CD4-positive, alpha-beta T cell treated with Interleukin-6 at 100 ng/mL for 8 hours (primary cell): ENCODE results near the gene CLEC16A.

Experiments
- DNase-seq: peaks from one replicate; pipeline ENCODE4 v3.0.0-alpha.2; 2020; ENCODE audit warnings: mixed read lengths, low spot score

CLEC16A gene

DNA sequence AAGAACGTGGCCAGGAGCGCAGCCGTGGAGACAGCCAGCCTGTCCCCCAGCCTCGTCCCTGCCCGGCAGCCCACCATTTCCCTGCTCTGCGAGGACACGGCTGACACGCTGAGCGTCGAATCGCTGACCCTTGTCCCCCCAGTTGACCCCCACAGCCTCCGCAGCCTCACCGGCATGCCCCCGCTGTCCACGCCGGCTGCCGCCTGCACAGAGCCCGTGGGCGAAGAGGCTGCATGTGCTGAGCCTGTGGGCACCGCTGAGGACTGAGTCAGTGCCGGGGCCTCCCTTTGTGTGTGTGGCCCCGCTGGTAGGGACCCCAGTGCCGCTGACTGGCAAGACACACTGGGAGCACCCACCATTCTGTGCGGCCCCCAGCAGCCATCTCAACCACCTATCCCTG, 234.1 kb downstream of the CLEC16A start:
- no peak for DNase-seq

DNA sequence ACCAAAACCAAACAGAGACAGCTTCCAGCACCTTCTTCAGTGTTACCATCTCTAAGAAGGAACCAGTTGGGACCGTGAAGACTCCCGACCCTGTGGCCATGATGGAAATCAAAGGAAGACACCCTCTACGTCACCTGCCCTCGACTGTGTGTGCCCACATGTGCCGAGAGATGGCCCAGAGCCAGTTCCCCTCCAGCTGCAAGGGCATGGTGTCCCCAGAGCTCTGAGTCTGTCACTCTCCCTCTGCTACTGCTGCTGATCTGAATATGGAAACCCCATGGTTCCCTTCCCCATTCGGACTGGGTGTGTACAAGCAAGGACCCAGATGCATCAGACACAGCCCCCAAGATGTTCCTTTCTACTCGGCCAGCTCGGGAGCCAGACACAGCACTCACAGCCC, 235.2 kb downstream of the CLEC16A start:
- no peak for DNase-seq

DNA sequence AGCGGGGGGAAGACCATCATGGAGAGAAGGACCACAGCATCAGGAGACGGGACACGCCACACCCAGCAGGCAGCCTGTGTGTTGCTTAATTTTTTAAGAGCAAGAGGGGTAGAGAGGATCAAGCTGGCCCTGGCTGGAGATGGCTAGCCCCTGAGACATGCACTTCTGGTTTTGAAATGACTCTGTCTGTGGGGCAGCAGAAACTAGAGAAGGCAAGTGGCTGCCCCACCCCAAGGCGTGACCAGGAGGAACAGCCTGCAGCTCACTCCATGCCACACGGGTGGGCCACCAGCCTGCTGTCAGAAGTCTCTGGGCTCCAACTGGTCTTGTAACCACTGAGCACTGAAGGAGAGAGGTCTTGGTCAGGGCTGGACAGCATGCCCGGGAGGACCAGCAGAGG, 236.1 kb downstream of the CLEC16A start:
- DNase-seq = no peak

DNA sequence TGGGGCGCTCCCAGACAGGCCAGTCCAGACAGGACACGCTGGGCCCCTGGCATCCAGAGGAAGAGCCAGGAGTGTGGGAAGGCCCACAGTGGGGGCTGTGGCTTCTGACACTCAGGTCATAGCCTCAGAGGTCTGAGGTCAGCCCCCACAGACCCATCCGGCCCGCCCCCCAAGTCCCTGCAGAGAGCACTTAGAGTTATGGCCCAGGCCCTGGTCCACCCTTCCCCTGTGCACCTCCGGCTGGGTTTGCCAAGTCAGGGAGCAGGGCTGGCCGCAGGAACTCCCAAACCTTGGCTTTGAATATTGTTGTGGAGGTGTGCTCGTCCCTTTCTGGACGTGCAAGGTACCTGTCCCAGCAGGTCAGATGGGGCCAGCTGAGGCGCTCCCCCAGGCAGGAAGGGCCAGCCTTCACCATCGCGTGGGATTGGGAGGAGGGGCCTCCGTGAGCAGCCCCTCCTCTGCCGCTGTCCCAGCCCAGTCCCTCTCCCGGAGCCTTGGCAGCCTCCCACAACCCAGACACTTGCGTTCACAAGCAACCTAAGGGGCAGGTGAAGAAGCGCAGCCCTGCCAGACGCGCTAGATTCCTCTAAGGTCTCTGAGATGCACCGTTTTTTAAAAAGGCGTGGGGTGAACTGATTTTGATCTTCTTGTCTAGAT, 237.0 kb downstream of the CLEC16A start:
- no peak for DNase-seq

DNA sequence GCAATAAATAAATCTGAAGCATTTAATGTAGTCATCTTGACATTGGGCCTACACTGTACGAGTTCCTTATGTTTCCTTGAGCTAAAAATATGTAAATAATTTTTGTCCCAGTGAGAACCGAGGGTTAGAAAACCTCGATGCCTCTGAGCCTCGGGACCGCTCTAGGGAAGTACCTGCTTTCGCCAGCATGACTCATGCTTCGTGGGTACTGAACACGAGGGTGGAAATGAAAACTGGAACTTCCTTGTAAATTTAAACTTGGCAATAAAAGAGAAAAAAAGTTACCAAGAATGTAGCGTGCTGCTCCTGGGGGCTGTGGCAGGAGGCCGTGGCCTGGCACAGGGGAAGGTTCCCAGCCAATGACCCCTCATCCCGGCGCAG, 237.5 kb downstream of the CLEC16A start:
- DNase-seq = peak; percentile 12

DNA sequence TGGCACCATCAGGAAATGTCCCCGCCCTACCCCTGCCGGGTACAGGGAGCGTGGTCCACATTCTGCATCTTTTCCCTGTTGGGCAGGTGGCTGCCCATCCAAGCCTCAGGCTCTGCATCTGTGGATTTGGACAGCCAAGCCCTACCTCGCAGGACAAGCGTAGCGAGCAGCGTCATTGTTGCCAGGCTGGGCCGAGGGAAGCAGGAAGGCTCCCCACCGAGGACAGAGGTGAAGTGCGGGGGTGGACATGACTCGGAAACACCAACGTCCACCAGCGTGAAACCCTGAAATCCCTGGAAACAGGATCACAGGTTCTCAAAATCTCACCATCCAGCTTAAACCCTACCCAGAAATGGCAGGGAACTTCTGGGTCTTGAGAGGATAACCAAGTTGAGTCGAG, 238.0 kb downstream of the CLEC16A start:
- DNase-seq = no peak

DNA sequence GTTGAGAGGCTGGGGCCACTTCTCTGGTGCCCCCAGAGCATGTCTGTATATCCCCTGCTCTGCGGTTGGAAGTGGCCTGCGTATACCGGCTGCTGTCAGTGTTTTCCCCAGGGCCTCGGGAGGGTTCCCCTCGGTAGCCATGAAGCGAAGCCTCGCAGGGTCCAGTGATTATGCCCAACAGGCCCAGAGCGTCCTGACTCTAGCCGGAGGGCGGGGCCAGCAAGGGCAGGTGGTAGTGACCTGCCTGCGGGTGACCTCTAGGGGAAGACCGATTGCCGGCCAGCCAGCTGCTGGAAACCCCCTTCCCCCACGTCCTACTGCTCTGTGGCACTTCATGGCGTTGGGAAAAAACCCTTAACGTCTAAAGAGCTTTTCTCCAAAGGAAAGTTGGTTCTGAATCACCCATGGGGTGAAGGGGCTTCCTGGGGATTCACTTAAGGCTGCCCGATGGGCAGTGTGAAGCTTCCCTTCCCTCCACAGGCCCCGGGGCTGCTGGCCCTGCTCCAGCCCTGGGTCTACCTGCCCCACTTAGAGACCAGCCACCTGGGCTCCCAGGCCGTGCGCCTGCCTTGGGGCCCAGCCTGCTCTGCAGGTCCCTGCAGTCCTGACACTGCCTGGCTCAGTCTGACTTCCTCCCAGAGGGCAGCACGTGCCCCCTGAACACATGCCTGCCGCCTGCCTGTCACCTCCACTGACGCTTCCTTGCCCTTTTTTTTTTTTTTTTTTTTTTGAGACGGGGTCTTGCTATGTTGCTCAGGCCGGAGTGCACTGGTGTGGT, 238.9 kb downstream of the CLEC16A start:
- no peak for DNase-seq

DNA sequence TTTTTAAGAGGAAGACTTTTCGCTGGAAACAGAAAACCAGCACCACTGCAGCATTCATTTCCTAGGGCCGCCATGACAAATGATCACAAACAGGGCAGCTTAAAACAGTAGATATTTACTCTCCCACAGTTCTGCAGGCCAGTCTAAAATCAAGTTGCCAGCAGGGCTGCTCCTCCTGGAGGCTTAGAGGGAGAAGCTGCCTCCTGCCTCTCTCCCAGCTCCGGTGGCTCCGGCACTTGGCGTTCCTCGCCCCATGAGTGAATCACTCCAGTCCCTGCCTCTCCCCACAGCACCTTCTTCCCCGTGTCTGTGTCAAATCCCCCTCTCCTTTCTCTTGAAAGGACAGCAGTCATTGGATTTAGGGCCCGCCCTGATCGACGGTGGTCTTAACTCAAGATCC, 239.6 kb downstream of the CLEC16A start:
- no peak for DNase-seq

DNA sequence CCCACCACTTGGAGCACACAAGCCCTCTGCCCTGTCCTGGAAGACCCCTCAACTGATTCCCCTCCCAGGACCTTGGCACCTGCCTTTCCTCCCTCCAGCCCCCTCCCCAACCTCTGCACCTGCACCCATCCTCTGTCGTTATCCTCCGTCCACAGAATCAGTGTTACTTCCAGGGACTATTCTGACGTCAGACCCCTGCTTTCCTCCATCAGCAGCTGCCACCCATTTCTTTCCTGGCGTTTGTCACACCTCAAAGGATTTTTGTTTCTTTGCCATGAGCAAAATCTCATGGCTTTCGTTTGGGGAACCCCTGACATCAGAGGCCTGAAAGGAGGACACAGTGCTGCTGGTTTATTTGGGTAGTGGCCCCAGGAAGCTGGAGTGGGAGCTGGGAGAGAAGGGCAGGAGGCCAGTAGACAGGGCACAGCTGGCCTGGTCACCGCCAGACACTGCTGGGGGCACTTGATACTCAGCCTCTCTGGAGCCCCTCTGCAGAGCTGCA, 243.2 kb downstream of the CLEC16A start:
- DNase-seq = no peak

DNA sequence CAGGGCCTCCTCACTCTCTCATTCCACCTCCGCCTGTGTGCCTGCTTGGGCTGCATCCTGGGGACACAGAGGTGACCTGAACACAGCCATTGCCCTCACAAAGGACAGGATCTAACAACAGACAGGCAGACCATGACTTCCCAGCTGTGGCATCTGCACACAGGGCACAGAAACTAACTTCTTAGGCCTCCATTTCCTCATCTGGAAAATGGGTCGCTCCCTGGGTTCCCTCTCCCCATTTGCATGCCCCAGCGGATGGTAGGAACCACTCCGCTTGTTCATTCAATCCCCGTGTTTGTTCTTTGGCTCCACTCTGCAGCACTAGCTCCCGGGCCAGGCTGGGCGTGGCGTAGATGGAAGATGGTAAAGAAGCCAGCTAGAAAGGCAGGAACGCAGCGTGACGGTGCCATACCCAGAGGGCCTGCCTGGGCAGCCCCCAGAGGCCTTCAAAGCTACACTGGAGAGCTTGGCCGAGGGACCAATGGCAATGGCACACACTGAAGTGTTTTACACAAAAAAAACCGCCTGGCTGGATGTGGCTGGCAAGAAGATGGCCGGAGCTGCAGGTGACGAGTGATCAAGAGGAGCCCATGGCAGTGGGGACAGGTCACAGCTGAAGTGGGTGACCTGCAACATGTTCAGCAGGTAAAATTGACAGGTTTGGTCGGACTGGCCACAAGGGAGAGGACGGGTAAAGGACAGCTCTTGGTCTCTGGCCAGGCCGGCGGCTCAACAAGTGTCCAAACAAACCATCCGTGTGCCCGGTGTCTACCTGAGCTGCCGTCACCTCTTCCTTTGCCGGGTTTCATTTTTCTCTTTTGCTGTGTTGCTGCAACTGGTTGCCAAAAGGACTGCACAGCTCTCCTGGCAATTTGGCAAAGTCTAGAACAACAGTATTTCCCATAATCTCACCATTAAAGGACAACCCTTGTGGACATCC, 244.7 kb downstream of the CLEC16A start:
- no peak for DNase-seq

DNA sequence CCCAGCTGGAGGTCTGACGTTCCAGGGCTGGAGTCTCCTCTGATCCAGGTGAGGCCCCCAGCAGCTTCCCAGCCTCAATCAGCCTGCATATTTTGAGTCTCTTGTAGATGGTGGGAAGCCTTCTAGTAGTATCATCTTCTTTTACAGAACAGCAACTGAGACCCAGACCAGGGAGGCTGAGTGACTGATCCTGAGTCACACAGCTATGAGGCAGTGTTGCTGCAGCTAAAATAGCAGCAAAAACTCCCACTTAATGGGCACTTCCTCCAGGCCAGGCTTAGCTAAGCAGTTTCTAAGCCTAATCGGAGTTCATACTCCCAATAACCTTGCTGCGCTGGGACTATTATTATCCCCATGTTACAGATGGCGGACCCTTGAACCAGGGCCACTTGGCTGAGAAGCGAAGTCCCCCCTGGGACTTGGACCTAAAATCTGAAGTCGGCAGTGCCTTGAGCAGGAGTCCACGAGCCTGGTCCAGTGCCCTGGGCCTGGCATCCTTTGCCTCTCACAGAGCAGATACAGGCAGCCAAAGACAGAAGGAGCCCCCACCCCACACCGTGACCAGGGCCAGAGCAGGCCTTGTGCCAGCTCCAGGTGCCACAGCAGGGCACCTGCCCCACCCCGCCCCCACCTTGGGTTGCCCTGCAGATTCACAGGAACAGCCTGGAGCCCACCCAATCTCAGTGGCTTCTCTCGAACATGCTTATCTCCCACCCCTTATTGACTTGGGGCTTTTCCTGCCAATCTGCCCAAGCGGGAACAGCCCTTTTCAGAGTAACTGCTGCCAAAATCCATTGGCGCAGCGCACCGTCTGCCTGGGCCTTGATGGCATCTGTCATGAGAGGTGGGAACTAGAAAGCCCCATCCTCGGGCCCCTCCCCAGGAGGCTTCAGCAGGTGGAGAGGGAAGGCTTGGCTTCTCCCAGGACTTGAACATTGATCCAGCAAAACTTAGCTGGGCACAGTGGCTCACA, 246.5 kb downstream of the CLEC16A start:
- no peak for DNase-seq

DNA sequence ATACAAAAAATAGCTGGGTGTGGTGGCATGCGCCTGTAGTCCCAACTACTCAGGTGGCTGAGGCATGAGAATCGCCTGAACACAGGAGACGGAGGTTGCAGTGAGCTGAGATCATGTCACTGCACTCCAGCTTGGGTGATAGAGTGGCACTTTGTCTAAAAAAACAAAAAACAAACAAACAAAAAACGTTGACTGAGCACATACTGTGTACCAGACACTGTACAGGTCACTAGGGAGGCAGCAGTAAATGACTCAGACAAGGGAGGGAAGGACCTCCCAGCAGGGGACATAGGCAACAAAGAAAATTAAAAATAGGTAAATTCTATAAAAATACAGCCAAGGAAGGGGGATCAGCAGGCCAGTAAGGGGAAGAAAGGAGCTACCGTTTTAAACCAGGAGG, 247.3 kb downstream of the CLEC16A start:
- DNase-seq = no peak

DNA sequence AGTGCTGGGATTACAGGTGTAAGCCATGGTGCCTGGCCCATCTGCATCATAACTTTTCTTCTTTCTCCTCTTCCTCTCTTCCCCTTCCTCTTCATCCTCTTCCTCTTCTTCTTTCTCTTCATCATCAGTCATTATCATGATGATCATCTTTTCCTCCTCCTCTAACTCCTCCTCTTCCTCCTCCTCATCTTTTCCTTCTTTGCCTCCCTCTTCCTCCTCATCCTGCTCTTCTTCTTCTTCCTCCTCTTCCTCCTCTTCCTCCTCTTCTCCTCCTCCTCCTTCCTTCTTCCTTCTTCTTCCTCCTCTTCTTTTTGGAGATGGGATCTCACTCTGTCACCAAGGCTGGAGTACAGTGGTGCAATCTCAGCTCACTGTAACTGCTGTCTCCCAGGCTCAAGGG, 249.1 kb downstream of the CLEC16A start:
- DNase-seq = no peak

DNA sequence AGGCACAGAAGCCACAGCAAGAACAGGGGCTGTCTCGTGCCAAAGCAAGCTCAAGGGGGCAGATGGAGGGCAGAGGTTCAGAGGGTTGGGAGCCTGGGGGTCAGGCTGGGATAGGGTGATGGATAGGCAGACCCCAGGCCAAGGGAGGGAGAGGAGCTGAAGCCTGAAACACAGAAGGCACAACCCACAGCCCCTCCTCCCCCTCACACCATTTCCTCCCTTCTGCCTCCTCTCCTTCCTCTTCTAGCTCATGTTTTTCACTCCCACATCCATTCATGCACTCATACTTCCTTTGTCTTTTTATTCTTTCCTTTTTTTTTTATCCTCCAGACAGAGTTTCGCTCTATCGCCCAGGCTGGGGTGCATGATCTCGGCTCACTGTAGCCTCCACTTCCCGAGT, 250.5 kb downstream of the CLEC16A start:
- no peak for DNase-seq

DNA sequence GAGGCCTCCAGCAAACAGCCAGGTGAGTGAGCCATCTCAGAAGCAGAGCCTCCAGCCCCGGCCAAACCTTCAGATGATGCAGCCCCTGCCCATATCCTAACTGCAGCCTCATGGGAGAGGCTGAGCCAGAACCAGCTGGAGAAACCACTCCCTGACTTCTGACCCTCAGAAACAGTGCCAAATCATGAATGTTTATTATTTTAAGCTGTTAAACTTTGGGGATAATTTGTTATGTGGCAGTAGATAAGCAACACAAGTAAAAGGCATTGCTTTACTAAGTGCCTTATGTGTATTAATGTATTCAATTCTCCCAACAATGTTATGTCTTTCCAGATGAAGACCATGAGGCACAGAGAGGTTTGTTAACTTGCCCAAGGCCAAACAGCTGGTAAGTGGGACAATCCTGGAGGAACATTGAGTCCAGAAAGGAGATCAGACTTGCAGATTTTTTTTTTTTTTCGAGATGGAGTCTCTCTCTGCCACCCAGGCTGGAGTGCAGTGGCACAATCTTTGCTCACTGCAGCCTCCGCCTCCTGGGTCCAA, 252.0 kb downstream of the CLEC16A start:
- DNase-seq = no peak

DNA sequence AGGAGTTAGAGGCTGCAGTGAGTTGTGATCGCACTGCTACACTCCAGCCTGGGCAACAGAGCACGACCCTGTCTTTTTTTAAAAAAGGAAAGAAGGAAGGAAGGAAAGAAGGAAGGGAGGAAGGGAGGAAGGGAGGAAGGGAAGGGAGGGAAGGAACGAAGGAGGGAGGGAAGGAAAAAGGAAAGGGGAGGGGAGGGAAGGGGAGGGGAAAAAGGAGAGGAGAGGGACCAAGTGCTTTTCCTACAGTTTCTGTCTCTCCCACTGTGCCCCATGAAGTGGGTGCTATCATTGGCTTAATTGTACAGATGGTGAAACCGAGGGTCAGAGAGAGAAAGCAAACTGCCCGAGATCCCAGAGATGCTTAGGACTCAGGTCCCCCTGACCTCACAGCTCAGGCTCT, 254.0 kb downstream of the CLEC16A start:
- no peak for DNase-seq

DNA sequence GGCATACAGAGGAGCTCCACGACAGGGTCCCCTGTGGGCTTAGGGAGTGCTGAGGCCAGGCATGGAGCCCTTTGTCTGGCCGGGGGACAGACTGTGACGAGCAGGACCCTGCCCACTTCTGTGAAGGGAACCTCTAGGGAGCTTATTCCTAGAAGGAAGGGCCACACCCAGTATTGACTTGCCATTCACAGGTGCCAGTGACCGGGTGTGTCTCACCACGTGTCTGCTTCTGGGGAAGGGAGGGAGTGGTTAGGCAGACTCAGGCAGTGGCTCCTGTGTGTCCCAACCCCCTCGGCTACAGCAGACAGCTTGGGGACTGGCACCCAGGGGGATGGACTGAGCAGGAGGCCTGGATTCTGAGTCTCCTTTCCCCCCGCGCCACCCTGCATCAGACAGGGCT, 254.5 kb downstream of the CLEC16A start:
- no peak for DNase-seq

DNA sequence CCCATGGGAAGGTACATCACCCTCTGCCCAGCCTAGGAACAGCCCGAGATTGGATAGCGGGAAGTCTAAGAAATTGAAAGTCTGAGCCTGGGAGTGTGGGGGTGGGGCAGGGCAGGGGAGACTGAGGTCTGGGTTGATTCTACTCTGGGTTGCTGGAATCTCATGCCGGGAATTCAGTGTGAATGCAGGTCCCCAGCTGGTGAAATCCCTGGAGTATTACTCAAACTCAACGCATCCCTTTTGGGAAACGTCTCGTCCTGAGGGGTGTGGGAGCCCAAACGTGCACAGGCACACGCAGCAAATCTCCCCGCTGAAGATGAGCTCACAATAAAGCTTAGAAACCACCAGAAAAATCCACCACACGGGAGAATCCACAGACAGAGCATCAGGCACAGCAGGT, 256.2 kb downstream of the CLEC16A start:
- no peak for DNase-seq

DNA sequence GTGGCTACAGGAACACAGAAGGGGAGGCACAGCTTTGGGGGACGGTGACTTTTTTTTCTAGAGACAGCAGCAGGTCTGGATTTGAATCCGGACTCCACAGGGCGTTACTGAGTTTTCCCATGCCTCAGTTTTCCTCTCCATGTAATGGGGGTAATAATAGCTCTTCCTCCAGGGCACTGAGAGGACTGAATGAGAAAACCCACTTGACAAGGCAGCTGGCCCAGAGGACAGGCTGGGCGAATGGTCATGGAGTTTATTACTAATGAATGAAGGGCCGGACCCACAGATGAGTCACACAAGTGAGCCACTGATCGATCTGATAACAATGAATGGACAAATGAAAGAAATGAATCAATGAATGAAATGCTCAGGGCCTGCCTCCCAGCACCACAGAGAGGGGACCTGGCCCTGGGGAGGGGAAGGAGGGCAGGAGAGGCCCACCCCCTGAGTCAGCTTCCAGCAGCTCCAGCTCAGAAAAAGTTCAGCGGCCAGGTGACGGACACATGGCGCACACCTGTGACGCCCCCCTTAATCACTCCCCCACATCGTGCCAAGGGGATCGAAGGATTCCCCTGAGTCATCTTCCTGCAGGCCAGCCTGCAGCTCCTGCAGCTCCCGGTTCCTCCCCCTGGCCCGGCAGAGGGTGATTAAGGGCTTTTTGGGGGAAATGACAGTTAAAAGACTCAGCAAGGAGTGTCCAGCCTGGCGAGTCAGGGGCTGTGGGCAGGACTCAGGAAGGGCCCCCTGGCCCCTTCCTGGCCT, 257.3 kb downstream of the CLEC16A start:
- DNase-seq = no peak
